Suprapubic skin (tissue), 4 donors: ENCODE data around the gene FAM241A. TPM values are rescaled to one million over a fixed set of nuclear protein-coding genes. Genes with fewer than 3 reads are reported as not detected.

Experiments used
- DNase-seq, 2 donors: peaks; one replicate each; pipeline ENCODE4 v3.0.0-alpha.2; 2019; ENCODE audit warnings: low spot score in 2 of 2
- H3K27ac ChIP-seq: fragments of 200-600 bp; sonication (generic); one replicate; pipeline ENCODE4 v1.5.1; 2019
- H3K27me3 ChIP-seq: fragments of 200-600 bp; sonication (generic); one replicate; pipeline ENCODE4 v1.5.1; 2019
- H3K36me3 ChIP-seq: fragments of 200-600 bp; sonication (generic); one replicate; pipeline ENCODE4 v1.5.1; 2019
- H3K4me1 ChIP-seq: fragments of 200-600 bp; sonication (generic); one replicate; pipeline ENCODE4 v1.5.1; 2019
- H3K4me3 ChIP-seq: fragments of 200-600 bp; sonication (generic); one replicate; pipeline ENCODE4 v1.5.1; 2019; ENCODE audit warnings: mild to moderate bottlenecking
- H3K9me3 ChIP-seq: fragments of 200-600 bp; sonication (generic); one replicate; pipeline ENCODE4 v1.5.1; 2019
- CTCF ChIP-seq, 2 donors: fragments of 200-600 bp in 1 of 2; fragments of 450-650 bp in 1 of 2; sonication (generic) in 1 of 2; IDR thresholded peaks; one replicate each; pipeline ENCODE4 v1.5.1; 2016 to 2019; ENCODE audit warnings: antibody characterized with exemption in 2 of 2, mild to moderate bottlenecking in 1 of 2, moderate library complexity in 1 of 2
- EP300 ChIP-seq: sonication (generic); formaldehyde crosslinking; IDR thresholded peaks from one replicate; pipeline ENCODE4 v1.6.1; 2017; ENCODE audit warnings: antibody characterized with exemption
- POLR2A ChIP-seq, 2 donors: fragments of 450-650 bp; IDR thresholded peaks; one replicate each; pipeline ENCODE4 v1.6.1; 2017; ENCODE audit warnings: antibody characterized with exemption in 2 of 2, mild to moderate bottlenecking in 2 of 2, moderate library complexity in 2 of 2
- POLR2AphosphoS5 ChIP-seq, 3 donors: sonication (generic); formaldehyde crosslinking; IDR thresholded peaks; one replicate each; pipeline ENCODE4 v1.6.1; 2017; ENCODE audit warnings: antibody characterized with exemption in 3 of 3
- whole genome bisulfite sequencing: methylation state at CpG from one replicate; pipeline ENCODE4 v1.1.5; 2018; 5-methylcytosine and 5-hydroxymethylcytosine counted together
- total RNA-seq, 4 donors: library from RNA; depleted of rRNA; stranded (reverse); fragments of >200 nt; gene quantifications; one replicate each; pipeline ENCODE4 v1.1.0, GENCODE V29; 2016

Gene FAM241A
- total RNA-seq, 4 donors from 2014 or later = 2.8 to 3.7 (median 3.4) TPM

- Histone ChIP-seq H3K27ac (no peak overlapping the region), H3K4me3 (no peak overlapping the region), H3K9me3 (no peaks in the 10 kb centered on the region), H3K27me3 (no peaks in the 10 kb centered on the region), H3K4me1 (no peaks in the 10 kb centered on the region), H3K36me3 (no peaks in the 10 kb centered on the region)
- DNase-seq = no peak
- no peak for TF ChIP-seq CTCF (IDR thresholded peaks at IDR 0.05)
- no peak for TF ChIP-seq POLR2A (IDR thresholded peaks at IDR 0.05)
- no peak for TF ChIP-seq EP300
- no peak for TF ChIP-seq POLR2AphosphoS5 (IDR thresholded peaks at IDR 0.05)
- WGBS = 70% methylated on average over 3 of the region's 3 CpGs
Observed at GRCh38 chr4:112125416-112125815, 19.8 kb upstream of the FAM241A start.

- WGBS = 61% methylated on average over 2 of the region's 2 CpGs
- H3K4me1 ChIP-seq = no peaks in the 10 kb centered on the region
- TF ChIP-seq POLR2A (IDR thresholded peaks at IDR 0.05) = no peak
- TF ChIP-seq CTCF (IDR thresholded peaks at IDR 0.05) = no peak
- no peak for TF ChIP-seq POLR2AphosphoS5 (IDR thresholded peaks at IDR 0.05)
- no peak for TF ChIP-seq EP300
- no peak overlapping the region for H3K4me3 ChIP-seq
- no peaks in the 10 kb centered on the region for H3K27me3 ChIP-seq
- H3K9me3 ChIP-seq = no peaks in the 10 kb centered on the region
- DNase-seq = no peak
- H3K36me3 ChIP-seq = no peaks in the 10 kb centered on the region
- no peak overlapping the region for H3K27ac ChIP-seq
Observed at GRCh38 chr4:112127048-112127637, 18.1 kb upstream of the FAM241A start.

GRCh38 chr4:112127803-112128202 is 17.5 kb upstream of the FAM241A start:
- DNase-seq = no peak
- 87% methylated on average over 3 of the region's 3 CpGs for WGBS
- Histone ChIP-seq H3K4me3 (no peak overlapping the region), H3K4me1 (no peaks in the 10 kb centered on the region), H3K9me3 (no peaks in the 10 kb centered on the region), H3K36me3 (no peaks in the 10 kb centered on the region), H3K27ac (no peak overlapping the region), H3K27me3 (no peaks in the 10 kb centered on the region)
- no peak for TF ChIP-seq POLR2A (IDR thresholded peaks at IDR 0.05)
- no peak for TF ChIP-seq POLR2AphosphoS5 (IDR thresholded peaks at IDR 0.05)
- TF ChIP-seq EP300 = no peak
- no peak for TF ChIP-seq CTCF (IDR thresholded peaks at IDR 0.05)

GRCh38 chr4:112128452-112128851 is 16.8 kb upstream of the FAM241A start:
- no peaks in the 10 kb centered on the region for H3K36me3 ChIP-seq
- no peak for DNase-seq
- no peak for TF ChIP-seq CTCF (IDR thresholded peaks at IDR 0.05)
- H3K4me1 ChIP-seq = no peaks in the 10 kb centered on the region
- WGBS = 60% methylated on average over 2 of the region's 2 CpGs
- H3K4me3 ChIP-seq = no peak overlapping the region
- no peaks in the 10 kb centered on the region for H3K9me3 ChIP-seq
- no peaks in the 10 kb centered on the region for H3K27me3 ChIP-seq
- no peak overlapping the region for H3K27ac ChIP-seq

- no peaks in the 10 kb centered on the region for H3K36me3 ChIP-seq
- no peak overlapping the region for H3K27ac ChIP-seq
- WGBS = 27% methylated on average over 4 of the region's 4 CpGs
- DNase-seq = no peak
- H3K9me3 ChIP-seq = no peaks in the 10 kb centered on the region
- no peak overlapping the region for H3K4me3 ChIP-seq
- H3K27me3 ChIP-seq = peaks cover 3% of the 10 kb centered on the region
- no peaks in the 10 kb centered on the region for H3K4me1 ChIP-seq
- TF ChIP-seq CTCF (IDR thresholded peaks at IDR 0.05) (no peak), POLR2AphosphoS5 (IDR thresholded peaks at IDR 0.05) (no peak), EP300 (no peak), POLR2A (IDR thresholded peaks at IDR 0.05) (no peak)
Observed at GRCh38 chr4:112130906-112131305, 14.3 kb upstream of the FAM241A start.
